Common myeloid progenitor, CD34-positive (primary cell): ENCODE data around the gene SPAG16.
A peak's percentile ranks its signal among the peaks of the same experiment; 100 is the strongest.

Experiments used
- CTCF ChIA-PET: fragments of 350-600 bp; sonication (Branson Sonifier 250); formaldehyde crosslinking; loops from one replicate; lab custom pipeline; 2021; ENCODE audit warnings: antibody characterized with exemption; lab: Charles Lee
- POLR2A ChIA-PET: fragments of 350-600 bp; sonication (Branson Sonifier 250); formaldehyde crosslinking; loops from one replicate; lab custom pipeline; 2021; ENCODE audit warnings: antibody characterized with exemption; lab: Charles Lee
- DNase-seq, 3 donors: peaks; one replicate each; pipeline versions ENCODE4 v3.0.0 to v3.0.0-alpha.2; 2013
- H3K27ac ChIP-seq, 2 experiments: 1 replicate in 1 of 2; 2 replicates in 1 of 2; pipeline ENCODE4 v1.7.0; 2013; ENCODE audit warnings: inconsistent platforms in 2 of 2, low read length in 2 of 2, mild to moderate bottlenecking in 2 of 2, low read depth in 1 of 2, moderate library complexity in 1 of 2; ENCODE audit not compliant: severe bottlenecking in 2 of 2, insufficient read depth in 1 of 2, poor library complexity in 1 of 2
- H3K27me3 ChIP-seq, 5 experiments: replicated peaks in 2 of 5; 1 replicate in 3 of 5; 2 replicates in 2 of 5; pipeline versions ENCODE4 v1.6.1 to v1.7.0; 2013; ENCODE audit warnings: low read length in 4 of 5, mild to moderate bottlenecking in 2 of 5, moderate library complexity in 2 of 5, inconsistent platforms in 1 of 5; ENCODE audit not compliant: insufficient read depth in 5 of 5, control insufficient read depth in 4 of 5
- H3K36me3 ChIP-seq, 4 experiments: 1 replicate in 2 of 4; 2 replicates in 2 of 4; pipeline versions ENCODE4 v1.6.1 to v1.7.0; 2013; ENCODE audit warnings: low read length in 3 of 4, control low read depth in 1 of 4, mild to moderate bottlenecking in 1 of 4; ENCODE audit not compliant: control insufficient read depth in 4 of 4, insufficient read depth in 4 of 4
- H3K4me1 ChIP-seq, 4 experiments: 1 replicate in 3 of 4; 2 replicates in 1 of 4; pipeline versions ENCODE4 v1.6.1 to v1.7.1; 2013; ENCODE audit warnings: low read length in 3 of 4, mild to moderate bottlenecking in 3 of 4, control low read depth in 1 of 4, inconsistent platforms in 1 of 4, moderate library complexity in 1 of 4; ENCODE audit not compliant: control insufficient read depth in 4 of 4, insufficient read depth in 4 of 4; ENCODE audit errors: control extremely low read depth in 1 of 4
- H3K4me3 ChIP-seq, 7 experiments: 1 replicate in 4 of 7; 2 replicates in 3 of 7; pipeline versions ENCODE4 v1.5.1 to v1.7.0; 2013; ENCODE audit warnings: mild to moderate bottlenecking in 7 of 7, low read length in 6 of 7, moderate library complexity in 6 of 7, inconsistent platforms in 2 of 7, low read depth in 2 of 7, control low read depth in 1 of 7; ENCODE audit not compliant: insufficient read depth in 4 of 7, control insufficient read depth in 1 of 7; ENCODE audit errors: extremely low read depth in 1 of 7
- H3K9me3 ChIP-seq, 5 experiments: 1 replicate in 4 of 5; 2 replicates in 1 of 5; pipeline versions ENCODE4 v1.6.1 to v1.7.1; 2013; ENCODE audit warnings: low read length in 4 of 5, mild to moderate bottlenecking in 2 of 5, inconsistent platforms in 1 of 5, low read depth in 1 of 5, moderate library complexity in 1 of 5; ENCODE audit not compliant: control insufficient read depth in 4 of 5, insufficient read depth in 2 of 5; ENCODE audit errors: control extremely low read depth in 1 of 5
- WGBS: methylation state at CpG from one replicate; pipeline ENCODE4 v1.1.5; 2013; ENCODE audit not compliant: insufficient coverage; 5-methylcytosine and 5-hydroxymethylcytosine counted together

Gene SPAG16

GRCh38 chr2:213475433-213475832 is 191.2 kb downstream of the SPAG16 start:
- ChIA-PET POLR2A (no interaction called here), CTCF (no interaction called here)
- DNase-seq: peak in 1 of 3 donors; percentile 0
- Histone ChIP-seq H3K36me3 (no peaks in the 10 kb centered on the region), H3K4me3 (no peak overlapping the region), H3K27ac (no peak overlapping the region), H3K27me3 (no peaks in the 10 kb centered on the region), H3K9me3 (peaks cover 0 to 32% (median 7%) of the 10 kb centered on the region in 5 experiments), H3K4me1 (no peaks in the 10 kb centered on the region)

DNA sequence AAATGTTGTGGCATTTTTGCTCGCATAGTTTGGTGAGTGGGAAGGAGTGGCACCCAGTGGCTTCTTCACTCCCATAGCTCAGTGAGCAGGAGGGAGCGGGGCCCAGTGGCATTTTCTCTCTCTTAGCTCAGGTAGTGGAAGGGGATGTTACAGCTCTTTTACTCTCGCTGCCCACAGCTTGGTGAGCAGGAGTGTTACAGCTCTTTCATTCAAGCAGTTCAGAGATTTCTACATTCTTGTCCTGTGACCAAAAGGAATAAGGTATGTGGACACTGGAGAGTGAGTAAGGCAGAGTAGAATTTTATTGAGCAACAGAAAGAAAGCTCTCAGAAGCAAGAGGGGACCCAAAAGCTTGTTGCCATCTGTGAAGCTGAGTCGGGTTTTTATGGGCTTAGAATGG is 192.4 kb downstream of the SPAG16 start:
- Histone ChIP-seq H3K4me1 (no peaks in the 10 kb centered on the region), H3K27ac (no peak overlapping the region), H3K9me3 (peaks cover 0 to 26% (median 7%) of the 10 kb centered on the region in 5 experiments), H3K36me3 (no peaks in the 10 kb centered on the region), H3K27me3 (no peaks in the 10 kb centered on the region), H3K4me3 (no peak overlapping the region)
- WGBS: 87% methylated on average over 3 of the region's 4 CpGs
- DNase-seq: no peak
- ChIA-PET CTCF (no interaction called here), POLR2A (no interaction called here)

DNA sequence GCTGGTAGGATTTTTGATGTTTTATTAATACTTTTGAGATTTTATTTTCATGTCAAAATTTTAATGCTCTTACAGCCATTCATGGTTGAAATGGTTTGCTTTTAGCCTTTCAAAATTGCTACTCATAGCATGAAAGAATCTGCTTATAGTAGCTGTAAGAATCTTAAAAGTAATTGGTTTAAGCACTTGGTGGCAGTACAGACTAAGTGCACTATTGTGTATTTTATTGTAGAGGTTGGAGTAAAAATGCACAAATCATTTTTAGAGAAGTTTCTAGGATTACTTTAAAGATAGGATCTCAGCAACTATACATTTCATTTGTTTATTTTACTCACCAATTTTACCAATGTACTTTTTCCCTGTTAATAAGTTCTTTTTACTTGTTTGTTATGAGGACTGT is 205.8 kb downstream of the SPAG16 start:
- no peaks in the 10 kb centered on the region for H3K9me3 ChIP-seq
- ChIA-PET CTCF (interaction anchor here (0.7 kb wide), 1 partner anchor 238 kb away, joined by 3 read pairs; no protein-coding TSS in a partner anchor), POLR2A (no interaction called here)
- H3K4me3 ChIP-seq: no peak overlapping the region
- H3K4me1 ChIP-seq: no peaks in the 10 kb centered on the region
- no peak overlapping the region for H3K27ac ChIP-seq
- H3K36me3 ChIP-seq: no peaks in the 10 kb centered on the region
- H3K27me3 ChIP-seq: no peaks in the 10 kb centered on the region
- peak in 2 of 3 donors; percentile 20 to 25 for DNase-seq

- ChIA-PET CTCF (no interaction called here), POLR2A (no interaction called here)
- no peaks in the 10 kb centered on the region for H3K4me1 ChIP-seq
- 88% methylated on average over 1 of the region's 1 CpG for WGBS
- no peak overlapping the region for H3K4me3 ChIP-seq
- no peaks in the 10 kb centered on the region for H3K9me3 ChIP-seq
- no peak overlapping the region for H3K27ac ChIP-seq
- H3K27me3 ChIP-seq: no peaks in the 10 kb centered on the region
- DNase-seq: no peak
- no peaks in the 10 kb centered on the region for H3K36me3 ChIP-seq
These were observed 207.1 kb downstream of the SPAG16 start for GRCh38 chr2:213491376-213491775.

GRCh38 chr2:213496226-213496625 is 212.0 kb downstream of the SPAG16 start:
- no peak overlapping the region for H3K4me3 ChIP-seq
- no peaks in the 10 kb centered on the region for H3K27me3 ChIP-seq
- WGBS: 73% methylated on average over 1 of the region's 2 CpGs
- H3K9me3 ChIP-seq: no peaks in the 10 kb centered on the region
- H3K27ac ChIP-seq: no peak overlapping the region
- ChIA-PET POLR2A (no interaction called here), CTCF (no interaction called here)
- no peak for DNase-seq
- H3K4me1 ChIP-seq: no peaks in the 10 kb centered on the region
- H3K36me3 ChIP-seq: no peaks in the 10 kb centered on the region

GRCh38 chr2:213500881-213501280 is 216.6 kb downstream of the SPAG16 start:
- H3K27me3 ChIP-seq: no peaks in the 10 kb centered on the region
- no peak for DNase-seq
- no peak overlapping the region for H3K4me3 ChIP-seq
- WGBS: no CpG with 5 or more reads among the region's 1 CpG
- no peaks in the 10 kb centered on the region for H3K4me1 ChIP-seq
- no peaks in the 10 kb centered on the region for H3K9me3 ChIP-seq
- no peaks in the 10 kb centered on the region for H3K36me3 ChIP-seq
- no peak overlapping the region for H3K27ac ChIP-seq
- ChIA-PET CTCF (no interaction called here), POLR2A (no interaction called here)

- H3K4me3 ChIP-seq: no peak overlapping the region
- H3K4me1 ChIP-seq: no peaks in the 10 kb centered on the region
- ChIA-PET CTCF (no interaction called here), POLR2A (no interaction called here)
- no peak for DNase-seq
- H3K9me3 ChIP-seq: peaks cover 0 to 13% (median 0%) of the 10 kb centered on the region in 5 experiments
- no peaks in the 10 kb centered on the region for H3K27me3 ChIP-seq
- no peaks in the 10 kb centered on the region for H3K36me3 ChIP-seq
- no peak overlapping the region for H3K27ac ChIP-seq
These were observed 239.9 kb downstream of the SPAG16 start for GRCh38 chr2:213524164-213524563.
